H1 (cell line): Measurements from ENCODE around the gene ZIC5.

Source experiments
- CTCF ChIP-seq, 3 experiments: IDR thresholded peaks; 1 replicate in 2 of 3; 2 replicates in 1 of 3; pipeline versions ENCODE4 v1.5.1 to v1.6.1; 2011; ENCODE audit warnings: low read length in 3 of 3, mild to moderate bottlenecking in 3 of 3, inconsistent platforms in 2 of 3, low read depth in 1 of 3, moderate library complexity in 1 of 3; ENCODE audit not compliant: insufficient read depth in 1 of 3; ENCODE audit errors: control extremely low read depth in 1 of 3
- EZH2 ChIP-seq: fragments of 200-600 bp; sonication (generic); IDR thresholded peaks from 2 replicates; pipeline ENCODE4 v1.7.1; 2012; ENCODE audit warnings: low read depth, mild to moderate bottlenecking, moderate library complexity, low read length, inconsistent platforms; ENCODE audit not compliant: severe bottlenecking
- JUND ChIP-seq: IDR thresholded peaks from 2 replicates; pipeline ENCODE4 v1.6.1; 2011; ENCODE audit warnings: mild to moderate bottlenecking, improper control_type of control experiment, low read length
- MAFK ChIP-seq: IDR thresholded peaks from 2 replicates; pipeline ENCODE4 v1.6.1; 2012; ENCODE audit warnings: low read depth, mild to moderate bottlenecking, improper control_type of control experiment, low read length
- POLR2A ChIP-seq, 2 experiments: IDR thresholded peaks; 1 replicate in 1 of 2; 2 replicates in 1 of 2; pipeline ENCODE4 v1.6.1; 2011; ENCODE audit warnings: low read depth in 2 of 2, low read length in 2 of 2, mild to moderate bottlenecking in 2 of 2; ENCODE audit errors: control extremely low read depth in 1 of 2
- POLR2AphosphoS5 ChIP-seq: IDR thresholded peaks from 2 replicates; pipeline ENCODE4 v1.6.1; 2011; ENCODE audit warnings: low read depth, low read length
- RNF2 ChIP-seq: fragments of 200-900, 300-1000 bp; sonication (generic); IDR thresholded peaks from 2 replicates; pipeline ENCODE4 v1.7.1; 2016; ENCODE audit warnings: borderline replicate concordance, low read depth, mild to moderate bottlenecking, antibody characterized with exemption, low read length; ENCODE audit not compliant: poor library complexity, severe bottlenecking; ENCODE audit errors: missing control alignments
- ZNF274 ChIP-seq: IDR thresholded peaks from 2 replicates; pipeline ENCODE4 v1.7.0; 2012; ENCODE audit warnings: low read length, borderline replicate concordance; ENCODE audit errors: extremely low read depth
- TF ChIP-seq, protein P1 (sequence below): IDR thresholded peaks from 2 replicates; pipeline ENCODE4 v1.6.1; 2012; ENCODE audit warnings: inconsistent platforms

GRCh38 chr13:99930925-99931324 lies 40.6 kb downstream of the ZIC5 start:
- TF ChIP-seq JUND (no peak), EZH2 (no peak), MAFK (no peak), POLR2AphosphoS5 (no peak), CTCF (IDR thresholded peaks at IDR 0.05; ENCODE audit: control extremely low read depth in 1 of 3, insufficient read depth in 1 of 3, low read depth in 1 of 3, low read length in 3 of 3) (no peak), POLR2A (IDR thresholded peaks at IDR 0.05; ENCODE audit: control extremely low read depth in 1 of 2, low read depth in 2 of 2, low read length in 2 of 2) (no peak), RNF2 (no peak), ZNF274 (no peak)
- TF ChIP-seq, protein P1, sequence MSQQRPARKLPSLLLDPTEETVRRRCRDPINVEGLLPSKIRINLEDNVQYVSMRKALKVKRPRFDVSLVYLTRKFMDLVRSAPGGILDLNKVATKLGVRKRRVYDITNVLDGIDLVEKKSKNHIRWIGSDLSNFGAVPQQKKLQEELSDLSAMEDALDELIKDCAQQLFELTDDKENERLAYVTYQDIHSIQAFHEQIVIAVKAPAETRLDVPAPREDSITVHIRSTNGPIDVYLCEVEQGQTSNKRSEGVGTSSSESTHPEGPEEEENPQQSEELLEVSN: no peak
